D721Med (cell line): Measurements from ENCODE around the gene ACP6.
"Not testable (repeated sequence)": the region's sequence is repeated elsewhere in the genome, so short reads cannot be mapped to it uniquely, and the experiment has no call there.

Source experiments
- DNase-seq: peaks from one replicate; pipeline ENCODE4 v3.0.0; 2011; ENCODE audit warnings: low spot score; ENCODE audit not compliant: insufficient read length
- FAIRE-seq: peaks from 2 replicates; lab custom pipeline; 2011; peaks lifted over from hg19 to GRCh38; lab: Jason Lieb, UNC
- CTCF ChIP-seq: IDR thresholded peaks from 2 replicates; pipeline ENCODE4 v1.5.1; 2012; ENCODE audit warnings: mild to moderate bottlenecking, control low read depth; ENCODE audit not compliant: insufficient read depth; ENCODE audit errors: missing control alignments

ACP6 gene

GRCh38 chr1:147622731-147623130, 47.6 kb downstream of the ACP6 start:
- FAIRE-seq (no peak), DNase-seq (no peak)
- TF ChIP-seq CTCF: no peak

- no peak for FAIRE-seq
- TF ChIP-seq CTCF: no peak
- no peak for DNase-seq
Observed at GRCh38 chr1:147620543-147620942, 49.8 kb downstream of the ACP6 start.

GRCh38 chr1:147619741-147620140, 50.6 kb downstream of the ACP6 start:
- TF ChIP-seq CTCF: no peak

GRCh38 chr1:147618771-147619170, 51.6 kb downstream of the ACP6 start:
- no peak for TF ChIP-seq CTCF
- no peak for DNase-seq
- FAIRE-seq: no peak

More at GRCh38 chr1:147619741-147620140, 50.6 kb downstream of the ACP6 start:
- FAIRE-seq (no peak), DNase-seq (no peak)

GRCh38 chr1:147618077-147618569, 52.2 kb downstream of the ACP6 start:
- DNase-seq (no peak), FAIRE-seq (no peak)
- no peak for TF ChIP-seq CTCF

GRCh38 chr1:147614966-147615365, 55.4 kb downstream of the ACP6 start:
- FAIRE-seq: not testable (repeated sequence)

GRCh38 chr1:147613506-147613905, 56.8 kb downstream of the ACP6 start:
- DNase-seq (no peak), FAIRE-seq (no peak)
- TF ChIP-seq CTCF: no peak

More at GRCh38 chr1:147614966-147615365, 55.4 kb downstream of the ACP6 start:
- DNase-seq: not testable (repeated sequence)

GRCh38 chr1:147612366-147612765, 58.0 kb downstream of the ACP6 start:
- FAIRE-seq (no peak), DNase-seq (no peak)
- TF ChIP-seq CTCF: no peak
